Stomach (tissue), 4 donors: Measurements from ENCODE around the gene DMRT2.

Source experiments
- EP300 ChIP-seq: sonication (generic); formaldehyde crosslinking; IDR thresholded peaks from one replicate; pipeline ENCODE4 v1.6.1; 2017; ENCODE audit warnings: antibody characterized with exemption
- POLR2A ChIP-seq, 4 donors: fragments of 450-650 bp; IDR thresholded peaks; one replicate each; pipeline ENCODE4 v1.6.1; 2016; ENCODE audit warnings: antibody characterized with exemption in 4 of 4, control low read depth in 2 of 4, mild to moderate bottlenecking in 1 of 4, moderate library complexity in 1 of 4
- POLR2AphosphoS5 ChIP-seq, 3 donors: sonication (generic); formaldehyde crosslinking; IDR thresholded peaks; one replicate each; pipeline ENCODE4 v1.6.1; 2016; ENCODE audit warnings: antibody characterized with exemption in 3 of 3
- TF ChIP-seq, protein P1 (sequence below), 7 experiments: fragments of 450-650 bp in 4 of 7; fragments of 200-600 bp in 3 of 7; sonication (generic) in 3 of 7; IDR thresholded peaks; one replicate each; pipeline ENCODE4 v1.5.1; 2016 to 2019; ENCODE audit warnings: antibody characterized with exemption in 7 of 7, control low read depth in 2 of 7, mild to moderate bottlenecking in 1 of 7

DNA sequence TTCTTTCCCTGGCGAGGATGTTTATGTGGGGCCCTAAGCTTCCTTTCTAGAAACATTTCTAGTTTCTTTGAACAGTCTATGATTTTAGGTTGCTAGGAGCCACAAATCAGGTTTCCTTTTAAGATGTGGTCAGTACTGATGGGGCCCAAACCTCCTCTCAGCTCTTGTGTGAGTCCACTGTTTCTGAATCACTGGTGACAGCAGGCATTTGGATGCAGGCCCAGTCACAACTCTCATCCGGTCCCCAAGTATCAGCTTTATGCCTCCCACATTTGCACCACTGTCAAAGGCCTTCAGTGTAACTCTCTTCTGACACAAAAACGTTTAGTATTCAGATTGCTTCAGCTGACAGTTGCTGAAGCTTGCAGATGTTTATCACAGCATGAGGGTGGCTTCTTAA is 7.8 kb downstream of the DMRT2 start:
- TF ChIP-seq, protein P1, sequence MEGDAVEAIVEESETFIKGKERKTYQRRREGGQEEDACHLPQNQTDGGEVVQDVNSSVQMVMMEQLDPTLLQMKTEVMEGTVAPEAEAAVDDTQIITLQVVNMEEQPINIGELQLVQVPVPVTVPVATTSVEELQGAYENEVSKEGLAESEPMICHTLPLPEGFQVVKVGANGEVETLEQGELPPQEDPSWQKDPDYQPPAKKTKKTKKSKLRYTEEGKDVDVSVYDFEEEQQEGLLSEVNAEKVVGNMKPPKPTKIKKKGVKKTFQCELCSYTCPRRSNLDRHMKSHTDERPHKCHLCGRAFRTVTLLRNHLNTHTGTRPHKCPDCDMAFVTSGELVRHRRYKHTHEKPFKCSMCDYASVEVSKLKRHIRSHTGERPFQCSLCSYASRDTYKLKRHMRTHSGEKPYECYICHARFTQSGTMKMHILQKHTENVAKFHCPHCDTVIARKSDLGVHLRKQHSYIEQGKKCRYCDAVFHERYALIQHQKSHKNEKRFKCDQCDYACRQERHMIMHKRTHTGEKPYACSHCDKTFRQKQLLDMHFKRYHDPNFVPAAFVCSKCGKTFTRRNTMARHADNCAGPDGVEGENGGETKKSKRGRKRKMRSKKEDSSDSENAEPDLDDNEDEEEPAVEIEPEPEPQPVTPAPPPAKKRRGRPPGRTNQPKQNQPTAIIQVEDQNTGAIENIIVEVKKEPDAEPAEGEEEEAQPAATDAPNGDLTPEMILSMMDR (IDR thresholded peaks at IDR 0.05) = no peak
- TF ChIP-seq EP300 (no peak), POLR2A (IDR thresholded peaks at IDR 0.05) (no peak), POLR2AphosphoS5 (IDR thresholded peaks at IDR 0.05) (no peak)
